ENCODE results near the gene C4orf50. TPM values are rescaled to one million over a fixed set of nuclear protein-coding genes. Genes with fewer than 3 reads are reported as not detected.

The C4orf50 gene
- total and polyA plus RNA-seq, 2 of the 4 experiments (the other 2 are of a cell fraction), result not detected

DNA sequence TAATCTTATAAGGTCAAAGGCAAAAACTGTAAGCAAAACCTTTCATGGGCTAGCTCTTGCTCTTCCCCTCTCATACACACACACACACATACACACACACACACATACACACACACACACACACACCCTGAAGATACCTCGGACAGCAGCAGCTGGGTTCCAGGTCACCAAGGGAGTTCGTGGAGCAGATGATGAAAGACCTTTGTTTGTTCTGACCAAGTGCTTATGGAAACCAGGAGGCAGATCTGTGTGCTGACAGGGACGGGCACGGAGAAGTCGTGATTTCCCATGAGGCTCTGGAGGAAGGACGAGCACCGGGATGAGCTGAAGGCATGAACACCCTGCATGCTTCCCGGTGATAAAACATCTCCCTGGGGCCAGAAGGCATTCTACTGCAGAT, 90.0 kb downstream of the C4orf50 start:
- no peak overlapping the region for H3K4ac ChIP-seq (ENCODE audit: low read depth, low read length)
- no peak overlapping the region for H4K8ac ChIP-seq (ENCODE audit: low read depth in 2 of 2, low read length in 2 of 2)
- TF ChIP-seq, protein P1, sequence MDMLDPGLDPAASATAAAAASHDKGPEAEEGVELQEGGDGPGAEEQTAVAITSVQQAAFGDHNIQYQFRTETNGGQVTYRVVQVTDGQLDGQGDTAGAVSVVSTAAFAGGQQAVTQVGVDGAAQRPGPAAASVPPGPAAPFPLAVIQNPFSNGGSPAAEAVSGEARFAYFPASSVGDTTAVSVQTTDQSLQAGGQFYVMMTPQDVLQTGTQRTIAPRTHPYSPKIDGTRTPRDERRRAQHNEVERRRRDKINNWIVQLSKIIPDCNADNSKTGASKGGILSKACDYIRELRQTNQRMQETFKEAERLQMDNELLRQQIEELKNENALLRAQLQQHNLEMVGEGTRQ (IDR thresholded peaks at IDR 0.05; ENCODE audit: low read depth, low read length), result no peak
- TF ChIP-seq CHD1 (IDR thresholded peaks at IDR 0.05; ENCODE audit: low read depth, low read length) (no peak), NFE2L2 (IDR thresholded peaks at IDR 0.05; ENCODE audit: low read depth, low read length) (no peak), RAD21 (IDR thresholded peaks at IDR 0.05; ENCODE audit: low read length) (no peak), MXI1 (IDR thresholded peaks at IDR 0.05; ENCODE audit: borderline replicate concordance, low read depth, low read length) (no peak), ELK1 (IDR thresholded peaks at IDR 0.05; ENCODE audit: borderline replicate concordance, low read depth, low read length) (no peak), MAFK (IDR thresholded peaks at IDR 0.05; ENCODE audit: low read depth, low read length) (no peak), SMC3 (IDR thresholded peaks at IDR 0.05; ENCODE audit: low read depth, low read length) (no peak), BHLHE40 (IDR thresholded peaks at IDR 0.05; ENCODE audit: low read depth, low read length) (no peak), FOS (IDR thresholded peaks at IDR 0.05; ENCODE audit: low read depth, low read length) (no peak), CEBPB (IDR thresholded peaks at IDR 0.05; ENCODE audit: low read depth, low read length) (no peak), RFX5 (IDR thresholded peaks at IDR 0.05; ENCODE audit: low read depth, low read length) (no peak), RCOR1 (IDR thresholded peaks at IDR 0.05; ENCODE audit: insufficient replicate concordance, low read length) (no peak), MAZ (IDR thresholded peaks at IDR 0.05; ENCODE audit: borderline replicate concordance, low read depth, low read length) (no peak)
- TF ChIP-seq, protein P2, sequence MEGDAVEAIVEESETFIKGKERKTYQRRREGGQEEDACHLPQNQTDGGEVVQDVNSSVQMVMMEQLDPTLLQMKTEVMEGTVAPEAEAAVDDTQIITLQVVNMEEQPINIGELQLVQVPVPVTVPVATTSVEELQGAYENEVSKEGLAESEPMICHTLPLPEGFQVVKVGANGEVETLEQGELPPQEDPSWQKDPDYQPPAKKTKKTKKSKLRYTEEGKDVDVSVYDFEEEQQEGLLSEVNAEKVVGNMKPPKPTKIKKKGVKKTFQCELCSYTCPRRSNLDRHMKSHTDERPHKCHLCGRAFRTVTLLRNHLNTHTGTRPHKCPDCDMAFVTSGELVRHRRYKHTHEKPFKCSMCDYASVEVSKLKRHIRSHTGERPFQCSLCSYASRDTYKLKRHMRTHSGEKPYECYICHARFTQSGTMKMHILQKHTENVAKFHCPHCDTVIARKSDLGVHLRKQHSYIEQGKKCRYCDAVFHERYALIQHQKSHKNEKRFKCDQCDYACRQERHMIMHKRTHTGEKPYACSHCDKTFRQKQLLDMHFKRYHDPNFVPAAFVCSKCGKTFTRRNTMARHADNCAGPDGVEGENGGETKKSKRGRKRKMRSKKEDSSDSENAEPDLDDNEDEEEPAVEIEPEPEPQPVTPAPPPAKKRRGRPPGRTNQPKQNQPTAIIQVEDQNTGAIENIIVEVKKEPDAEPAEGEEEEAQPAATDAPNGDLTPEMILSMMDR (conservative IDR thresholded peaks at IDR 0.05; ENCODE audit: low read depth, low read length), result no peak
- no peak for DNase-seq
- H3K18ac ChIP-seq (ENCODE audit: low read depth, low read length), result no peak overlapping the region
- no peak overlapping the region for H2BK5ac ChIP-seq (ENCODE audit: low read depth, low read length, poor library complexity, severe bottlenecking)
- H3K9me1 ChIP-seq (ENCODE audit: insufficient read depth, low read length), result no peaks in the 10 kb centered on the region
- no TSS peak for BruUV-seq (replicated peaks)
- no peak overlapping the region for H3K23ac ChIP-seq (ENCODE audit: low read depth, low read length)
- H3K56ac ChIP-seq (ENCODE audit: extremely low read depth, insufficient read depth, low read length), result no peak overlapping the region
- no peaks in the 10 kb centered on the region for H3K9me3 ChIP-seq (ENCODE audit: control insufficient read depth, insufficient read depth, low read length)
- no peak overlapping the region for H4K5ac ChIP-seq (ENCODE audit: low read depth, low read length)
- H2BK20ac ChIP-seq (ENCODE audit: low read depth, low read length), result no peak overlapping the region
- H2BK120ac ChIP-seq (ENCODE audit: low read depth, low read length), result no peak overlapping the region
- H4K91ac ChIP-seq (ENCODE audit: insufficient read depth, low read depth, low read length), result no peak overlapping the region
- WGBS, 2 experiments (ENCODE audit: extremely low coverage in 2 of 2, insufficient read length in 1 of 2), result 39% methylated on average over 6 of the region's 8 CpGs; no CpG with 5 or more reads in 1 of the 2 experiments
- H3K36me3 ChIP-seq (ENCODE audit: control insufficient read depth, insufficient read depth, low read length), result no peaks in the 10 kb centered on the region
- dilution Hi-C loops (cut with HindIII; ENCODE audit: low sequenced_read_pairs, unreplicated experiment), result no loop called here
- no peak overlapping the region for H2AK5ac ChIP-seq (ENCODE audit: low read depth, low read length)
- ChIA-PET CTCF (interaction anchor here (0.8 kb wide), 1 partner anchor 462 kb away, joined by 3 read pairs; no protein-coding TSS in a partner anchor), POLR2A (ENCODE audit: unreplicated experiment) (no interaction called here)
- ATAC-seq (ENCODE audit: low read depth), result no peak
- H3K4me2 ChIP-seq (ENCODE audit: low read depth, low read length), result no peak overlapping the region
- H3K27me3 ChIP-seq (ENCODE audit: control insufficient read depth, insufficient read depth, low read length), result peaks cover 11% of the 10 kb centered on the region
- H2AFZ ChIP-seq (replicated peaks; ENCODE audit: low read length, poor library complexity), result no peak overlapping the region
- H3K4me1 ChIP-seq (ENCODE audit: control insufficient read depth, insufficient read depth, low read length), result no peaks in the 10 kb centered on the region
- H4K20me1 ChIP-seq (ENCODE audit: insufficient read depth, low read length), result no peaks in the 10 kb centered on the region
- intact Hi-C loops (cut with micrococcal nuclease), result no loop called here
- H2AK9ac ChIP-seq (replicated peaks; ENCODE audit: low read depth, low read length, poor library complexity), result no peak overlapping the region
- no peak overlapping the region for H3K27ac ChIP-seq (ENCODE audit: insufficient read depth, low read length)
- no peaks in the 10 kb centered on the region for H3K79me1 ChIP-seq (ENCODE audit: low read depth in 1 of 2, low read length in 2 of 2)
- H3K4me3 ChIP-seq (ENCODE audit: insufficient read depth, low read depth, low read length), result no peak overlapping the region
- in situ Hi-C loops (cut with MboI; ENCODE audit: low sequenced_read_pairs), result no loop called here
- no peak overlapping the region for H2BK15ac ChIP-seq (ENCODE audit: low read depth, low read length)
- no peak overlapping the region for H3K14ac ChIP-seq (replicated peaks; ENCODE audit: low read depth, low read length)
- no peak overlapping the region for H3K9ac ChIP-seq (ENCODE audit: low read depth, low read length)

Data from IMR-90 (cell line).